Fibroblast of peridontal ligament (primary cell): ENCODE measurements around the gene WNT9B.

ENCODE experiments used
- DNase-seq: peaks from one replicate; pipeline ENCODE4 v3.0.0-alpha.2; 2010; ENCODE audit errors: extremely low read depth

The WNT9B gene

GRCh38 chr17:46851029-46851741 lies at the start of gene WNT9B:
WNT9B (plus strand) TSS chr17:46851583; CDS start chr17:46851639, 56 bp downstream.
- no peak for DNase-seq

- DNase-seq = no peak
These were observed 48.6 kb upstream of the WNT9B start for GRCh38 chr17:46802800-46803199.

GRCh38 chr17:46803544-46803943 lies 47.8 kb upstream of the WNT9B start:
- no peak for DNase-seq

- no peak for DNase-seq
These were observed 45.6 kb upstream of the WNT9B start for GRCh38 chr17:46805771-46806170.

- no peak for DNase-seq
These were observed 42.2 kb upstream of the WNT9B start for GRCh38 chr17:46809110-46809571.

GRCh38 chr17:46810837-46811236 lies 40.5 kb upstream of the WNT9B start:
- no peak for DNase-seq

GRCh38 chr17:46811978-46812583 lies 39.3 kb upstream of the WNT9B start:
- DNase-seq = no peak

GRCh38 chr17:46812624-46813318 lies 38.6 kb upstream of the WNT9B start:
- DNase-seq = no peak

- no peak for DNase-seq
These were observed 37.5 kb upstream of the WNT9B start for GRCh38 chr17:46813920-46814319.

- no peak for DNase-seq
These were observed 36.9 kb upstream of the WNT9B start for GRCh38 chr17:46814446-46814845.

GRCh38 chr17:46815474-46816353 lies 35.7 kb upstream of the WNT9B start:
- no peak for DNase-seq

- DNase-seq = no peak
These were observed 34.1 kb upstream of the WNT9B start for GRCh38 chr17:46817151-46817900.

GRCh38 chr17:46817901-46818209 lies 33.5 kb upstream of the WNT9B start:
- DNase-seq = no peak

GRCh38 chr17:46818316-46818928 lies 33.0 kb upstream of the WNT9B start, which contains the start of gene WNT3:
WNT3 (minus strand) TSS chr17:46818692; CDS start chr17:46818597, 95 bp downstream.
- no peak for DNase-seq

GRCh38 chr17:46818929-46819859 lies 32.2 kb upstream of the WNT9B start:
- DNase-seq = no peak

GRCh38 chr17:46819906-46820351 lies 31.5 kb upstream of the WNT9B start:
- no peak for DNase-seq

GRCh38 chr17:46820592-46821450 lies 30.6 kb upstream of the WNT9B start:
- DNase-seq = no peak
